ENCODE measurements around the gene SYNGR3. TPM values are rescaled to one million over a fixed set of nuclear protein-coding genes. Genes with fewer than 3 reads are reported as not detected.
A peak's percentile ranks its signal among the peaks of the same experiment; 100 is the strongest.

Gene SYNGR3
- total and polyA plus RNA-seq, 2 of the 13 experiments (the other 11 are each of a cell fraction or from before 2014, with no cell fraction given), result 0.97 to 5.7 TPM

DNA sequence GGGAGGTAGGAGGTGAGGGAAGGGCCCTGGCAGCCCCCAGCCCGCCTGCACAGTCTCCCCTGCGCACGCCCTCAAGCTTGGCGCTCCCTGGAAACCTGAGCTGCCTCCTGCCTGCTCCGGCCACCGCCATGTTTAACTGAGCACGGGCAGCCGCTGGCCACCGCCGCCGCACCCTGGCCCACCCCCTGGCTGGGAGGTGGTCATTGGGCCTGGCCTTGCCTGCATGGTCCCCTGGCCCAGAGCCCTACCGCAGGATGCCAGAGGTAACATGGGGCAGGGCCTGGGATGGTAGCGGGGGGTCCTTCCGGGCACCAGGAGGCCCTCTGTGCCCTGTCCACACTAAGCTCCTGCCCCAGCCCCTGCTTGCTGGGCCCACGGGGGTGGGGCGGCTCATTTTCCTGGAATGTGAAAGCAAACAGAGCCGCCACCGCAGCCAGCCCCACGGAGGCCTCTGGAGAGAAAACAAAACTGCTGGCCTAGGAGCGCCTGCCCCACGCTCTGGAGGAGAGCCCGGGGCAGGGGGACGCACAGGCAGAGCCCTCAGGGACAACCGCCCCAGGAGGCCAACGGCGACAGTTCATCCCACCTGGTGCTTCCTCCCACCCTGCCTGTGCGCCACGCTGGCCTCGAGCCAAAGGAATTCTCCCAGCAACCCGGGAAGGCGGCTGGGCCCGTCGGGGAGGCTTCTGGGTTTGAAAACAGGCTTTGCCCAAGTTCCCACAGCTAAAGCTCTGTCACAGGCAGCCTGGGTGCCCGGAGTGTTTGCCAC, 45.8 kb downstream of the SYNGR3 start (continued):
- TF ChIP-seq ZNF274 (CRISPR knock-in tag; IDR thresholded peaks at IDR 0.05) (0 out of 2 replicates have a peak, but pooled peaks have one; percentile 11), GATA4 (IDR thresholded peaks at IDR 0.05; ENCODE audit: borderline replicate concordance, low read depth) (peak; percentile 47; the same call in 1 of the 2 replicates), SAP130 (CRISPR knock-in tag; IDR thresholded peaks at IDR 0.05; ENCODE audit: low read depth) (peak; percentile 81), ARNTL (CRISPR knock-in tag; IDR thresholded peaks at IDR 0.05) (no peak), ZNF737 (CRISPR knock-in tag; IDR thresholded peaks at IDR 0.05; ENCODE audit: borderline replicate concordance) (0 out of 2 replicates have a peak, but pooled peaks have one; percentile 12), ETV5 (CRISPR knock-in tag; IDR thresholded peaks at IDR 0.05; ENCODE audit: borderline replicate concordance) (peak; percentile 81), RFX3 (CRISPR knock-in tag; IDR thresholded peaks at IDR 0.05) (0 out of 2 replicates have a peak, but pooled peaks have one; percentile 37), ZNF12 (CRISPR knock-in tag; IDR thresholded peaks at IDR 0.05) (0 out of 2 replicates have a peak, but pooled peaks have one; percentile 49)
- TF ChIP-seq, protein P1, sequence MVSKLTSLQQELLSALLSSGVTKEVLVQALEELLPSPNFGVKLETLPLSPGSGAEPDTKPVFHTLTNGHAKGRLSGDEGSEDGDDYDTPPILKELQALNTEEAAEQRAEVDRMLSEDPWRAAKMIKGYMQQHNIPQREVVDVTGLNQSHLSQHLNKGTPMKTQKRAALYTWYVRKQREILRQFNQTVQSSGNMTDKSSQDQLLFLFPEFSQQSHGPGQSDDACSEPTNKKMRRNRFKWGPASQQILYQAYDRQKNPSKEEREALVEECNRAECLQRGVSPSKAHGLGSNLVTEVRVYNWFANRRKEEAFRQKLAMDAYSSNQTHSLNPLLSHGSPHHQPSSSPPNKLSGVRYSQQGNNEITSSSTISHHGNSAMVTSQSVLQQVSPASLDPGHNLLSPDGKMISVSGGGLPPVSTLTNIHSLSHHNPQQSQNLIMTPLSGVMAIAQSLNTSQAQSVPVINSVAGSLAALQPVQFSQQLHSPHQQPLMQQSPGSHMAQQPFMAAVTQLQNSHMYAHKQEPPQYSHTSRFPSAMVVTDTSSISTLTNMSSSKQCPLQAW (CRISPR knock-in tag; IDR thresholded peaks at IDR 0.05), result peak; percentile 71
- TF ChIP-seq, protein P2, sequence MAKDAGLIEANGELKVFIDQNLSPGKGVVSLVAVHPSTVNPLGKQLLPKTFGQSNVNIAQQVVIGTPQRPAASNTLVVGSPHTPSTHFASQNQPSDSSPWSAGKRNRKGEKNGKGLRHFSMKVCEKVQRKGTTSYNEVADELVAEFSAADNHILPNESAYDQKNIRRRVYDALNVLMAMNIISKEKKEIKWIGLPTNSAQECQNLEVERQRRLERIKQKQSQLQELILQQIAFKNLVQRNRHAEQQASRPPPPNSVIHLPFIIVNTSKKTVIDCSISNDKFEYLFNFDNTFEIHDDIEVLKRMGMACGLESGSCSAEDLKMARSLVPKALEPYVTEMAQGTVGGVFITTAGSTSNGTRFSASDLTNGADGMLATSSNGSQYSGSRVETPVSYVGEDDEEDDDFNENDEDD (CRISPR knock-in tag; IDR thresholded peaks at IDR 0.05; ENCODE audit: borderline replicate concordance), result peak; percentile 38; the same call in 1 of the 2 replicates
- TF ChIP-seq, protein P3, sequence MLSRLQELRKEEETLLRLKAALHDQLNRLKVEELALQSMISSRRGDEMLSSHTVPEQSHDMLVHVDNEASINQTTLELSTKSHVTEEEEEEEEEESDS (CRISPR knock-in tag; IDR thresholded peaks at IDR 0.05; ENCODE audit: borderline replicate concordance), result no peak
- TF ChIP-seq, protein P4, sequence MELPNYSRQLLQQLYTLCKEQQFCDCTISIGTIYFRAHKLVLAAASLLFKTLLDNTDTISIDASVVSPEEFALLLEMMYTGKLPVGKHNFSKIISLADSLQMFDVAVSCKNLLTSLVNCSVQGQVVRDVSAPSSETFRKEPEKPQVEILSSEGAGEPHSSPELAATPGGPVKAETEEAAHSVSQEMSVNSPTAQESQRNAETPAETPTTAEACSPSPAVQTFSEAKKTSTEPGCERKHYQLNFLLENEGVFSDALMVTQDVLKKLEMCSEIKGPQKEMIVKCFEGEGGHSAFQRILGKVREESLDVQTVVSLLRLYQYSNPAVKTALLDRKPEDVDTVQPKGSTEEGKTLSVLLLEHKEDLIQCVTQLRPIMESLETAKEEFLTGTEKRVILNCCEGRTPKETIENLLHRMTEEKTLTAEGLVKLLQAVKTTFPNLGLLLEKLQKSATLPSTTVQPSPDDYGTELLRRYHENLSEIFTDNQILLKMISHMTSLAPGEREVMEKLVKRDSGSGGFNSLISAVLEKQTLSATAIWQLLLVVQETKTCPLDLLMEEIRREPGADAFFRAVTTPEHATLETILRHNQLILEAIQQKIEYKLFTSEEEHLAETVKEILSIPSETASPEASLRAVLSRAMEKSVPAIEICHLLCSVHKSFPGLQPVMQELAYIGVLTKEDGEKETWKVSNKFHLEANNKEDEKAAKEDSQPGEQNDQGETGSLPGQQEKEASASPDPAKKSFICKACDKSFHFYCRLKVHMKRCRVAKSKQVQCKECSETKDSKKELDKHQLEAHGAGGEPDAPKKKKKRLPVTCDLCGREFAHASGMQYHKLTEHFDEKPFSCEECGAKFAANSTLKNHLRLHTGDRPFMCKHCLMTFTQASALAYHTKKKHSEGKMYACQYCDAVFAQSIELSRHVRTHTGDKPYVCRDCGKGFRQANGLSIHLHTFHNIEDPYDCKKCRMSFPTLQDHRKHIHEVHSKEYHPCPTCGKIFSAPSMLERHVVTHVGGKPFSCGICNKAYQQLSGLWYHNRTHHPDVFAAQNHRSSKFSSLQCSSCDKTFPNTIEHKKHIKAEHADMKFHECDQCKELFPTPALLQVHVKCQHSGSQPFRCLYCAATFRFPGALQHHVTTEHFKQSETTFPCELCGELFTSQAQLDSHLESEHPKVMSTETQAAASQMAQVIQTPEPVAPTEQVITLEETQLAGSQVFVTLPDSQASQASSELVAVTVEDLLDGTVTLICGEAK (IDR thresholded peaks at IDR 0.05), result no peak
- TF ChIP-seq, protein P4 (CRISPR knock-in tag; IDR thresholded peaks at IDR 0.05), result peak; percentile 56
- TF ChIP-seq, protein P5, sequence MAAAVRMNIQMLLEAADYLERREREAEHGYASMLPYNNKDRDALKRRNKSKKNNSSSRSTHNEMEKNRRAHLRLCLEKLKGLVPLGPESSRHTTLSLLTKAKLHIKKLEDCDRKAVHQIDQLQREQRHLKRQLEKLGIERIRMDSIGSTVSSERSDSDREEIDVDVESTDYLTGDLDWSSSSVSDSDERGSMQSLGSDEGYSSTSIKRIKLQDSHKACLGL (CRISPR knock-in tag; IDR thresholded peaks at IDR 0.05), result peak; percentile 58; the same call in 1 of the 2 replicates

Data from HepG2 (cell line).